ENCODE measurements around the gene RNF181. TPM values are rescaled to one million over a fixed set of nuclear protein-coding genes. Genes with fewer than 3 reads are reported as not detected.

Gene RNF181
- total RNA-seq, 1 donor from 2014 or later = 155 TPM

GRCh38 chr2:85577063-85577385 lies 18.5 kb upstream of the RNF181 start:
- Mint-ChIP-seq H3K9me3 (ENCODE audit: unreplicated experiment) (no peaks in the 10 kb centered on the region), H3K27me3 (ENCODE audit: low read depth, unreplicated experiment) (peaks cover 8% of the 10 kb centered on the region), H3K4me3 (ENCODE audit: unreplicated experiment) (peak overlapping the region; percentile 79), H3K4me1 (ENCODE audit: low read depth, unreplicated experiment) (peaks cover 27% of the 10 kb centered on the region), H3K27ac (ENCODE audit: unreplicated experiment) (peak overlapping the region; percentile 71), H3K36me3 (ENCODE audit: low read depth, unreplicated experiment) (peaks cover 4% of the 10 kb centered on the region)
- H3K27ac ChIP-seq (ENCODE audit: low read depth, low read length) = no peak overlapping the region
- no peaks in the 10 kb centered on the region for H3K27me3 ChIP-seq (ENCODE audit: insufficient read depth, low read length)
- DNase-seq (ENCODE audit: low read depth) (no peak), FAIRE-seq (no peak)
- no peak overlapping the region for H3K4me2 ChIP-seq (ENCODE audit: low read length)
- H3K36me3 ChIP-seq (ENCODE audit: insufficient read depth, low read length) = no peaks in the 10 kb centered on the region
- no peak for TF ChIP-seq EZH2 (IDR thresholded peaks at IDR 0.05; ENCODE audit: insufficient read depth, low read length)
- TF ChIP-seq, protein P1, sequence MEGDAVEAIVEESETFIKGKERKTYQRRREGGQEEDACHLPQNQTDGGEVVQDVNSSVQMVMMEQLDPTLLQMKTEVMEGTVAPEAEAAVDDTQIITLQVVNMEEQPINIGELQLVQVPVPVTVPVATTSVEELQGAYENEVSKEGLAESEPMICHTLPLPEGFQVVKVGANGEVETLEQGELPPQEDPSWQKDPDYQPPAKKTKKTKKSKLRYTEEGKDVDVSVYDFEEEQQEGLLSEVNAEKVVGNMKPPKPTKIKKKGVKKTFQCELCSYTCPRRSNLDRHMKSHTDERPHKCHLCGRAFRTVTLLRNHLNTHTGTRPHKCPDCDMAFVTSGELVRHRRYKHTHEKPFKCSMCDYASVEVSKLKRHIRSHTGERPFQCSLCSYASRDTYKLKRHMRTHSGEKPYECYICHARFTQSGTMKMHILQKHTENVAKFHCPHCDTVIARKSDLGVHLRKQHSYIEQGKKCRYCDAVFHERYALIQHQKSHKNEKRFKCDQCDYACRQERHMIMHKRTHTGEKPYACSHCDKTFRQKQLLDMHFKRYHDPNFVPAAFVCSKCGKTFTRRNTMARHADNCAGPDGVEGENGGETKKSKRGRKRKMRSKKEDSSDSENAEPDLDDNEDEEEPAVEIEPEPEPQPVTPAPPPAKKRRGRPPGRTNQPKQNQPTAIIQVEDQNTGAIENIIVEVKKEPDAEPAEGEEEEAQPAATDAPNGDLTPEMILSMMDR (IDR thresholded peaks at IDR 0.05; ENCODE audit: insufficient read depth, low read depth, low read length) = no peak
- H3K9me3 ChIP-seq (ENCODE audit: insufficient read depth, low read depth, low read length) = no peaks in the 10 kb centered on the region
- peaks cover 3% of the 10 kb centered on the region for H3K4me1 ChIP-seq (ENCODE audit: insufficient read depth, low read length)
- no peaks in the 10 kb centered on the region for H3K79me2 ChIP-seq (ENCODE audit: insufficient read depth, low read length)
- H3K4me3 ChIP-seq (ENCODE audit: insufficient read depth, low read depth, low read length) = no peak overlapping the region
- H2AFZ ChIP-seq (ENCODE audit: low read depth, low read length) = no peak overlapping the region
- H3K9ac ChIP-seq (ENCODE audit: low read length) = no peak overlapping the region
- no peaks in the 10 kb centered on the region for H4K20me1 ChIP-seq (ENCODE audit: insufficient read depth, low read length)

DNA sequence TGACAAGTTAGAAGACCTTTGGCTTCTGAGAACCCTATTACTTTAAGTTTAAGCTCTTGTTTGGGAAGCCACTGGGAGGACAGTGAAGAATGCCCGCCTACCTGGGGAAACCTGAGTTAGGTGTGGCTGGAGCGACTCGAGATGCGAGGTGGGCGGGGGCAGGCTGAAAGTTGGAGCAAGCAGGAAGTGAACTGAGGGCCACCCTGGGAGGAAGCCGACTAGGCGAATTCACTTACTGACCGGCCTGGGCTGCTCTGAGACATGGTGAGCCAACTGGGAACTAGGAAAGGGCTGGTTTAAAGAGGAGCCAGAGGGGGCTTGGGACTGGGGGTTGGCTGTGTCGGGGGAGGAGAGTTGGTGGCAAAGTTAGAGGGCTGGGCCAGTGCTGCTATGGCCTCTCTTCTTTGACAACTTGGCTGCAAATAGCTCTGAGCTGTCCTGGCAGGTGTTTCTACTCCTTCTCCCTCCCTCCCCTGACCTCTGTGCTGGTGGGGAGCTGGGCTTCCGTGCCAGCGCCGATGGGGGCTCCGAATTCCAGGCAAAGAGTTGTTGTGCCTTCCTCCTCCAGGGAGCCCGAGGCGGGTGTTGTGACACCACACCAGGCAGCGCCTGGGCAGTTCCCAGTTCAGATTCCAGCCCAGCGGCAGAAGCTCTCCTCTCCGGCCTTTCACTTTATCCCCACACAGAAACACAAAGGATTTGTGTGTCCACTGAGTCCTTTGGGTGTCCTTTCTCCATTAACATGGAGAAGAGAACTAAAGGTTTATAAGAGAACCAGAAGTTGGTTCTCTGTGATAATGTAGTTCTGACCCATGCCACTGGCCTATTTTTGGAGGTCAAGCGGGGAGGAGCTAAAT lies 17.9 kb upstream of the RNF181 start, which contains the start of gene VAMP8:
VAMP8 (plus strand) TSS at position 201 of the 857 bp plus-strand sequence; CDS start at position 262, 61 bp downstream.
- H3K9me3 Mint-ChIP-seq (ENCODE audit: unreplicated experiment) = no peaks in the 10 kb centered on the region
- peak within 1 kb of the TSS; percentile 52 for H2AFZ ChIP-seq (ENCODE audit: low read depth, low read length)
- no peak for DNase-seq (ENCODE audit: low read depth)

More for the DNA sequence above, 17.9 kb upstream of the RNF181 start, which contains the start of gene VAMP8:
- H3K27ac ChIP-seq (ENCODE audit: low read depth, low read length) = no peak within 1 kb of the TSS
- Mint-ChIP-seq H3K36me3 (ENCODE audit: low read depth, unreplicated experiment) (peaks cover 4% of the 10 kb centered on the region), H3K27ac (ENCODE audit: unreplicated experiment) (peak within 1 kb of the TSS; percentile 71), H3K4me1 (ENCODE audit: low read depth, unreplicated experiment) (peaks cover 27% of the 10 kb centered on the region), H3K4me3 (ENCODE audit: unreplicated experiment) (peak within 1 kb of the TSS; percentile 79), H3K27me3 (ENCODE audit: low read depth, unreplicated experiment) (peaks cover 7% of the 10 kb centered on the region)
- no peaks in the 10 kb centered on the region for H3K9me3 ChIP-seq (ENCODE audit: insufficient read depth, low read depth, low read length)
- no peak within 1 kb of the TSS for H3K4me2 ChIP-seq (ENCODE audit: low read length)
- no peaks in the 10 kb centered on the region for H3K79me2 ChIP-seq (ENCODE audit: insufficient read depth, low read length)
- FAIRE-seq = no peak
- no peaks in the 10 kb centered on the region for H3K27me3 ChIP-seq (ENCODE audit: insufficient read depth, low read length)
- peaks cover 3% of the 10 kb centered on the region for H3K4me1 ChIP-seq (ENCODE audit: insufficient read depth, low read length)
- H3K4me3 ChIP-seq (ENCODE audit: insufficient read depth, low read depth, low read length) = no peak within 1 kb of the TSS
- H3K36me3 ChIP-seq (ENCODE audit: insufficient read depth, low read length) = no peaks in the 10 kb centered on the region
- H4K20me1 ChIP-seq (ENCODE audit: insufficient read depth, low read length) = no peaks in the 10 kb centered on the region
- no peak within 1 kb of the TSS for H3K9ac ChIP-seq (ENCODE audit: low read length)
- TF ChIP-seq, protein P1 (IDR thresholded peaks at IDR 0.05; ENCODE audit: insufficient read depth, low read depth, low read length) = no peak
- no peak for TF ChIP-seq EZH2 (IDR thresholded peaks at IDR 0.05; ENCODE audit: insufficient read depth, low read length)
